Endometrial microvascular endothelial cells (primary cell): ENCODE measurements around the gene TRAK1. TPM values are rescaled to one million over a fixed set of nuclear protein-coding genes. Genes with fewer than 3 reads are reported as not detected.

Experiments
- in situ Hi-C: cut with HindIII; loops from 2 replicates; pipeline ENCODE4 v1.10.0; 2017; ENCODE audit warnings: low sequenced_read_pairs, low pct_unique_long_range_greater_than_20kb; ENCODE audit errors: inconsistent ontology term
- total RNA-seq: library from RNA; depleted of rRNA; stranded (reverse); fragments of >200 nt; gene quantifications from one replicate; pipeline ENCODE4 v1.2.3, GENCODE V29; 2015; ENCODE audit errors: inconsistent ontology term

Gene TRAK1
- total RNA-seq, 1 donor from 2014 or later, result 36.1 TPM

DNA sequence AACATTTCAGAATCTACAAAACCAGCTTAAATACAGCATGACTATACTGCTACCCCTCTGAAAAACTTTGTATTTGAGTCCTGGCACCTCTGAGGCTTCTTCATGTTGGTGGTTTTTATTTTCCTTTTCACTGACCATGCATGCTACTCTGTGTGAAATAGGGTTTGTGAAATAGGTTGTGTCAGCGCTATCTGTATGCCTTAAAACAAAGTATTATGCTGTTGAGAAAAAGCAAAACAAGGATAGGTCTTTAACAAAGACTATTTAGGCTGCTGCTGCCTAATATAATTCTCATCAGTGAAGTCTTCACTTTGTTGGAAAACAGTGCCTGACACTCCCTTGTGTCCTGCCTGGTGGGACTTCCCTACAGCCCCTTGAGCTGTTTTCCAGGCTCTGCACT lies 28.7 kb upstream of the TRAK1 start:
- in situ Hi-C loops, result no loop called here

- in situ Hi-C loops, result no loop called here
Observed at GRCh38 chr3:42063888-42064287, 27.3 kb upstream of the TRAK1 start.

GRCh38 chr3:42066516-42067181 lies 24.5 kb upstream of the TRAK1 start:
- in situ Hi-C loops, result no loop called here

DNA sequence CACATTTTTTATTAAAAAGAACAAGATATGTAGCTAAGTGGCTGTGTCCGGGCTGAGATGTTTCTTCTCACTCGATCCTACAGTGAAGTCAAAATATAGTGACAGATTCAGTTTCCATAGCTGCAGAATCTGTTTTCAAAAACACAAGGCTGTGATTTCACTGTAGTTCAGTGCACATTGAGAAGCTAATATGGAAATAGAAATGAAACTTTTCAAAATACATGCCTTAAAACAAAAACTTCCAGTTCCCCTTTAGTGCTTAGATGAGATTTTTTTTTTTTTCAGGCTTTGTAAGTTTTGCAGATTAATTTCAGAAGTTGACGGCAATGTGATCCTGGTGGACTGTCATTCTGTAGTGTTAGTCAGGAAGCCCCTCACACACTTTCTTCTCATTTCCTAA lies 23.8 kb upstream of the TRAK1 start:
- in situ Hi-C loops, result no loop called here

DNA sequence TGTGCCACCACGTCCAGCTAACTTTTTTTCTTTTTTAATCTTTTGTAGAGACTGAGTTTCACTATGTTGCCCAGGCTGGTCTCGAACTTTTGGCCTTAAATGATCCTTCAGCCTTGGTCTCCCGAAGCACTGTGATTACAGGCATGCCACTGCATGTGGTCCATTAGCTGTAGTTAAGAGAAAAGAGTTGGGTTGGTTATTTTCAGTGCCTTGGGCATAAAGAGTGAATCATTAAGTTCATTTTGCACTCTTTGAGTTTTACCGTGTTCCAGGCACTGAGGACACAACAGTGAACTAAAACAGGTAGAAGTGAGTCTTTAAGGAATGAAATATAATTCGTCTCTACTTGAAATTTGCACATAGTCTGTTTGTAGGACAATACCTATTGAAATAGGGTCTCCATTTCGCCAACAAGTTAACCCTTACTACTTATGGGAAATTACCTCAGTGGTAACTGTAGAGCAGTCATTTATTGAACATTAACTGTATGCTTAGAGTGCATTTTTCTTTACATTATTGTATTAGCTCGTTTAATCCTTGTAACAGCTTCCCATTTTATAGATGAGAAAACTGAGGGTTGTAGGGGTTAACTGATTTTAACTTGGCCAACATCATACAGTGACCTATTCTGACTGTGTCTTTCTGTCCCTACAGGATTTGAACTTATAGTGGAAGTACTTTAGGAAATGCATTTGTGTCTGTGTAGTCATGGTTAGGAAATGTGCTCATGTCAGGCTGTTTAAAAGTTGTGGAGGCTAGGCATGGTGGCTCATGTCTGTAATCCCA lies 22.7 kb upstream of the TRAK1 start:
- in situ Hi-C loops, result no loop called here

DNA sequence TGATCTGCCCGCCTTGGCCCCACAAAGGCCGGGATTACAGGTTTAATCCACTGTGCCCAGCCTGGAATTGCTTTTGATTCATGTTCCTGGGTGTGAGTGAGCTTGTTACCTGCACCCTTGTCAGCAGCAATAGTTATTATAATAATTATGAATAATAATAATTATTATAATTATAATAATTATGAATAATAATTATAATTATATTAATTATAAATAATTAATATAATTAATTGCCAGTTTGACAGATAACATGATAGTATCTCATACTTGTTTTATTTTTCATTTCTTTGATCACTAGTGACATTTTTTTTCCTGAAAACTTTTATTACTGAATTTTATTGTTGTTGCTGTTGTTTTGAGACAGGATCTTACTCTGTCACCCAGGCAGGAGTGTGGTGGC lies 21.1 kb upstream of the TRAK1 start:
- in situ Hi-C loops, result no loop called here

DNA sequence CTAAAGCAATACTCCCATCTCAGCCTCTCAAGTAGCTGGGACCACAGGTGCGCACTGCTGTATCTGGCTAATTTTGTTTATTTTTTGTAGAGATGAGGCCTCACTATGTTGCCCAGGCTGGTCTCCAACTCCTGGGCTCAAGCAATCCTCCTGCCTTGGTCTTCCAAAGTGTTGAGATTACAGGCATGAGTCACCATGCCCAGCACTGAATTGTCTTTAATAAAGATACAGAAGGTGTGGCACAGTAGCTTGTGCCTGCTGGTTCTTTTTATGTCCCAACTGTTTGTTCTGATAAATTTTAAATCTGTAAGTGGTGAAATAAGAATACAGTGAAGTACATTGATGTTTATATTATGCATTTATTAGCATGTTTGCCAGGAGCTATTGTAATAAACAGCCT lies 20.6 kb upstream of the TRAK1 start:
- in situ Hi-C loops, result no loop called here

GRCh38 chr3:42071904-42072812 lies 19.0 kb upstream of the TRAK1 start:
- in situ Hi-C loops, result no loop called here

DNA sequence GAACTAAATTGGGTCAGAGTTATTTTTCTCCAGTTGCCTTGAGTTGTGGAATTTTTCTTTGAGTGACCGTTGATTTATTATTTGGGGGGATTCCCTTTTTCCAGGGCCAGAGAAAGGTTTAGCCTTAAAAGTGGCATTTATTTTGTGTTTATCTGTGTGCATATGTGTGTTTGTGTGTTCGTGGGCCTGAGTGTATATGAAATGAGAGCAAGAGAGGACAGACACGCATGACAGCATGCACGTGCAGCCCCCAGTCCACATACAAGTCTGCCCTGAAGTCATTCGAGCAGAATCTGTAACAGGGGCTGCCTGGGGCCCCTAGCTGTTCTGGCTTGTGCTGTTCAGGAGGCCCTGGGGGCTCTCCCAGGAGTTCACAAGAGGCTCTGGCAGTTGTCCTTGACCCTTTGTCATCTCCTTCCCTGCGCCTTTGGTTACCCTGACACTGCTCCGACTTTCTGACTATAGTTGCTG lies 18.3 kb upstream of the TRAK1 start:
- in situ Hi-C loops, result no loop called here

- in situ Hi-C loops, result no loop called here
Observed at GRCh38 chr3:42077785-42078184, 13.4 kb upstream of the TRAK1 start.

GRCh38 chr3:42078677-42079076 lies 12.5 kb upstream of the TRAK1 start:
- in situ Hi-C loops, result no loop called here

GRCh38 chr3:42079701-42080452 lies 11.3 kb upstream of the TRAK1 start:
- in situ Hi-C loops, result no loop called here

GRCh38 chr3:42080453-42080872 lies 10.7 kb upstream of the TRAK1 start:
- in situ Hi-C loops, result no loop called here

GRCh38 chr3:42081838-42082473 lies 9.2 kb upstream of the TRAK1 start:
- in situ Hi-C loops, result no loop called here

DNA sequence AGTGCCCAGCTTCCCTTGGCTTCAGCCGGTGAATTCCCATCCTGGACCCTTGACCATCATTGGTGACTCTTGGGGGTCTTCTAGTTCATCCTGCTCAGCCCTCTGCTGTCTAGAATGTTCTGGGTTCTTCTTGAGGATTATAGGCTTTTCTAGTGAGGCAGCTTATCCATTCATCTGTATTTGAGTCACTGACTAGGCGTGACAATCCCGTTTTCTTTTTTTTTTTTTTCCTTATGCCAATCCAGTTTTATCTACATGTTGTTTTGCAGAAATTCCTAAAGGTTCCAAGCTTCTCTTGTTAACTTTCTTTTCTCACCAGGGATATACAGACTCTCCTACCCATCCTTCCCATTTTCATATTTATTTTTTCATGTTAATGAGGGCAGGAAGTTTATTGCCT lies 6.6 kb upstream of the TRAK1 start:
- in situ Hi-C loops, result no loop called here

DNA sequence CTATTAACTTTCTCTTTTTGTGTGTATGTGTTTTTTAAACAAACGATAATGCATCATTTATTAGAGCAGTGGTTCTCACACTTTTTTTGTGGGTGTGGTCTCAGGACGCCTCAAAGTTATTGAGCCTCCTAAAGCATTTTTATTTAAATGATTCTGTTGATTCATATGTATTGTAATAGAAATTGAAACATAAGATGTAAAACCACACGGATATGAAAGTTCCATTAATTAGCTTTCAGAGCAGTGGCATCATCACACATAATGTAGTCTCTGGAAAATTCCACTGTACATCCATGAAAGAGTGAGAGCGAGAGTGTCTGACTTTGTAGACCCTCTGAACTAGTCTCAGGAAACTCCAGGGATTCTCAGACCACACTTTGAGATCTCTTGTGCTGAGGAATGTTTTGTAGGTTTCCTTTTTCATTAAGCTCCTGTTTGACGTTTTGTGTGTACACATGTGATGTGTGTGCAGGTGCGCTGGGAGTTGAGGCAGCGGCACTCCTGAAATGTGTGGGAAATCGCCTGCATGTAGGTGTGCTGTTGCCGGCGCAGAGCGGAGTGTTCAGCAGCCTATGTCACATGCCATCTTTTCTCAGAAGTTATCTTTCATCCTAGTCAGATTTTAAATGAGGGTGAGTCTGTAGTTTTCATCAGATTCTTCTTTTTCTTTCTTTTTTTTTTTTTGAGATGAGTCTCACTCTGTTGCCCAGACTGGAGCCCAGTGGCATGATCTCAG lies 5.3 kb upstream of the TRAK1 start:
- in situ Hi-C loops, result no loop called here

DNA sequence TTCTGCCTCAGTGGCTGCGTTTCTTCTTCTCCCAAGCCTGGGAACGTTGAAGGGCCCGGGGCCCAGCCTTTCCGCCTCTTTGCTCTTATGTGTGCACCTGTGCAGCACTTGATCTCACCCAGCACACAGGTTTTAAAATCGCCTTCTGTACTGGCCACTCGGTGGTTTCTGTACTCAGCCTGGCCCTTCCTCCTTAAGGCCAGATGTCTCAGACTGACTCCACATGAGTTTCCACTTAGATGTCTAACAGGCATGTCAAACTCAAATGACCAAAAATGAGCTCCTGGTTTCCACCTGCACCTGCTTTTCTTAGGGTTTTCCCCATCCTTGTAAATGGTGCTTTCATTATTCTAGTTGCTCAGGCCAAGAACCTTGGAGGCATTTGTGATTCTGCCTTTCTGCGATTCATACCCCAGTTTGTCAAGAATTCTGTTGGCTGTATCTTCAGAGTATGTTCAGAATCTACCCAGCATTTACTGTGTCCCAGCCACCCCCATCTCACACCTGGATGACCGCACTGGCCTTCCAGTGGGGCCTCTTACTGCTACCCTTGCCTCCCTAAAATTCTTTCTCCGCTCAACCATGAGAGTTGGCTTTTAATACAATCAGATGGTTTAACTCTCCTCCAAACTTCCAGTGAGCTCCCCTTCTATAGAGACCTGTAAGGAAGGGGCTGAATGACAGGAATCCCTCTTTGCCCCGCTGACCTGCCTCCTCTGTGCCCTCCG lies 2.2 kb upstream of the TRAK1 start:
- in situ Hi-C loops, result no loop called here
